Karpas-422 (cell line): ENCODE data around the gene ACP1. TPM values are rescaled to one million over a fixed set of nuclear protein-coding genes. Genes with fewer than 3 reads are reported as not detected.

Experiments
- DNase-seq: peaks from one replicate; pipeline ENCODE4 v3.0.0-alpha.2; 2015
- H2AFZ ChIP-seq: fragments of 200-600 bp; sonication (generic); 2 replicates; pipeline ENCODE4 v1.6.1; 2014; ENCODE audit warnings: antibody characterized with exemption, low read length, mixed read lengths
- H3K27ac ChIP-seq: fragments of 200-600 bp; sonication (generic); 2 replicates; pipeline ENCODE4 v1.5.1; 2014; ENCODE audit warnings: mild to moderate bottlenecking, low read length, moderate library complexity
- H3K27me3 ChIP-seq: fragments of 200-600 bp; sonication (generic); 2 replicates; pipeline ENCODE4 v1.6.1; 2014; ENCODE audit warnings: low read length, mixed read lengths
- H3K36me3 ChIP-seq: fragments of 200-600 bp; sonication (generic); 2 replicates; pipeline ENCODE4 v1.6.1; 2014; ENCODE audit warnings: low read length, mixed read lengths; ENCODE audit not compliant: insufficient read depth
- H3K4me1 ChIP-seq: fragments of 200-600 bp; sonication (generic); 2 replicates; pipeline ENCODE4 v1.6.1; 2014; ENCODE audit warnings: mild to moderate bottlenecking, low read length, mixed read lengths
- H3K4me2 ChIP-seq: fragments of 200-600 bp; sonication (generic); 2 replicates; pipeline ENCODE4 v1.6.1; 2014; ENCODE audit warnings: low read length, low read depth, mild to moderate bottlenecking; ENCODE audit not compliant: poor library complexity, severe bottlenecking
- H3K4me3 ChIP-seq: fragments of 200-600 bp; sonication (generic); 2 replicates; pipeline ENCODE4 v1.5.1; 2014; ENCODE audit warnings: mild to moderate bottlenecking, antibody characterized with exemption, low read length, mixed read lengths
- H3K79me2 ChIP-seq: fragments of 200-600 bp; sonication (generic); 2 replicates; pipeline ENCODE4 v1.6.1; 2014; ENCODE audit warnings: mild to moderate bottlenecking, low read length, mixed read lengths
- H3K9ac ChIP-seq: fragments of 200-600 bp; sonication (generic); 2 replicates; pipeline ENCODE4 v1.6.0; 2014; ENCODE audit warnings: low read length
- H3K9me2 ChIP-seq: fragments of 200-600 bp; sonication (generic), shearing (Covaris generic); replicated peaks from 2 replicates; pipeline ENCODE4 v1.6.0; 2014; ENCODE audit warnings: mild to moderate bottlenecking, low read length, moderate library complexity; ENCODE audit not compliant: insufficient read depth
- H3K9me3 ChIP-seq: fragments of 300-700, 200-600 bp; sonication (generic); 2 replicates; pipeline ENCODE4 v1.6.1; 2014; ENCODE audit warnings: low read length, mixed read lengths
- H4K20me1 ChIP-seq: fragments of 200-600 bp; sonication (generic); 2 replicates; pipeline ENCODE4 v1.6.1; 2014; ENCODE audit warnings: mild to moderate bottlenecking, antibody characterized with exemption, low read length, low read depth; ENCODE audit not compliant: insufficient read depth
- total RNA-seq: library from RNA; depleted of rRNA; stranded (reverse); fragments of >200 nt; shearing (Covaris generic); gene quantifications from 2 replicates; pipeline ENCODE4 v1.2.3, GENCODE V29; 2014; ENCODE audit warnings: low replicate concordance; rRNA removed

The ACP1 gene
- total RNA-seq, 1 experiment from 2014 or later = 185 TPM

GRCh38 chr2:323035-323434 is 58.3 kb downstream of the ACP1 start:
- Histone ChIP-seq H2AFZ (no peak overlapping the region), H3K4me3 (no peak overlapping the region), H3K9ac (no peak overlapping the region), H3K4me1 (no peaks in the 10 kb centered on the region), H3K4me2 (no peak overlapping the region), H3K27me3 (no peaks in the 10 kb centered on the region), H3K27ac (no peak overlapping the region), H3K9me2 (no peaks in the 10 kb centered on the region), H3K79me2 (no peaks in the 10 kb centered on the region), H4K20me1 (no peaks in the 10 kb centered on the region), H3K9me3 (no peaks in the 10 kb centered on the region), H3K36me3 (no peaks in the 10 kb centered on the region)
- no peak for DNase-seq

Other genes with a start within 250 kb of the ACP1 start
- gene FAM110C, start 218.4 kb upstream of the ACP1 start, total RNA-seq = not detected in 2 replicates
- gene SH3YL1, start 915 bp upstream of the ACP1 start, total RNA-seq = 6.9 and 20.6 TPM in 2 replicates
- not detected in 2 replicates for gene ALKAL2, start 23.1 kb downstream of the ACP1 start, total RNA-seq